Peyer's patch (tissue), 4 donors: ENCODE results near the gene RBM17.

Experiments used
- CTCF ChIP-seq, 6 experiments: fragments of 450-650 bp in 4 of 6; fragments of 200-600 bp in 2 of 6; sonication (generic) in 1 of 6; IDR thresholded peaks; one replicate each; pipeline ENCODE4 v1.5.1; 2017 to 2019; ENCODE audit warnings: antibody characterized with exemption in 6 of 6, mild to moderate bottlenecking in 3 of 6, moderate library complexity in 1 of 6
- POLR2A ChIP-seq, 2 donors: fragments of 450-650 bp; IDR thresholded peaks; one replicate each; pipeline ENCODE4 v1.5.1; 2017; ENCODE audit warnings: antibody characterized with exemption in 2 of 2, mild to moderate bottlenecking in 2 of 2, moderate library complexity in 2 of 2

- no peak for TF ChIP-seq CTCF (IDR thresholded peaks at IDR 0.05)
- TF ChIP-seq POLR2A (IDR thresholded peaks at IDR 0.05): no peak
These were observed 35.8 kb downstream of the RBM17 start for GRCh38 chr10:6124666-6125065.
